Heart left ventricle (tissue), 13 donors: ENCODE data around the gene CDH23.

Experiments used
- POLR2A ChIP-seq, 2 donors: fragments of 450-650 bp; IDR thresholded peaks; one replicate each; pipeline ENCODE4 v1.6.1; 2017; ENCODE audit warnings: antibody characterized with exemption in 2 of 2, mild to moderate bottlenecking in 2 of 2, moderate library complexity in 2 of 2
- TF ChIP-seq, protein P1 (sequence below), 12 donors: fragments of 200-600 bp; sonication (generic) in 4 of 12; IDR thresholded peaks; one replicate each; pipeline versions ENCODE4 v1.5.0 to v1.8.0; 2018 to 2022; ENCODE audit warnings: antibody characterized with exemption in 12 of 12, mild to moderate bottlenecking in 5 of 12
- donor health status: ischemic (EF 13 %, LVEDD 7.1; RV severe dilation, severe dysfunction).
- donor health status: DM: no; HTN: yes; CAD: no.
- donor health status: DM: no; HTN: no; CAD: no.
- donor health status: ischemic (EF 25% LVEDD 6.9; RV normal size, moderate dysfunction).
- donor health status: ischemic (EF 25% LVEDD 5.7; RV mildly dilated, moderate dysfunction).
- donor health status: ischemic (EF 35%, LVEDD 5.7; RV mildly dilated, moderate dysfunction).
- donor health status: nonischemic (EF 11% LVEDD 7.7; RV severe dilation, severe dysfunction).
- donor health status: DM: yes; HTN: yes; CAD: no.
- donor health status: PGD.
- donor health status: ischemic (EF 29% LVEDD 5.4; RV normal size, mild dysfunction).
- donor health status: nonischemic (EF 23%, LVEDD 6.1; RV moderate dilation, normal function).

DNA sequence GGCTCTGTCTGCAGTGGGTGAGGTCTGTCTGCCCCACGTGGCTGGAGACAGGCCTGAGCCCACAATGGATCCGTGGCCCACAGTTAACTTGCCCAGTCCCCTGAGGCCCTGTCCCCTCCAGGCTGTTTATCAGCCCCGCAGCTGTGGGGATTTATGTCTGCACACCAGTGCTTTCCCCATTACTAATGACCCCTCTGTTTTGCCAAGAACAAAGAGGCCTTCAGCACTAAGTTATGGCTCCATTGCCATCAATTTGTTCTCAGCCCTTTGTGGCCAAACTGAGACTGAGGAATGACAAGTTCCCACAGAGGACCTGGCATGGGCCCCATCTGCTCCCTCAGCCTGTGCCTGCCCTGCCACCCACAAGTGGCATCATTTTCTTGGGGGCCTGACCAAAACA is 184.7 kb downstream of the CDH23 start:
- TF ChIP-seq, protein P1, sequence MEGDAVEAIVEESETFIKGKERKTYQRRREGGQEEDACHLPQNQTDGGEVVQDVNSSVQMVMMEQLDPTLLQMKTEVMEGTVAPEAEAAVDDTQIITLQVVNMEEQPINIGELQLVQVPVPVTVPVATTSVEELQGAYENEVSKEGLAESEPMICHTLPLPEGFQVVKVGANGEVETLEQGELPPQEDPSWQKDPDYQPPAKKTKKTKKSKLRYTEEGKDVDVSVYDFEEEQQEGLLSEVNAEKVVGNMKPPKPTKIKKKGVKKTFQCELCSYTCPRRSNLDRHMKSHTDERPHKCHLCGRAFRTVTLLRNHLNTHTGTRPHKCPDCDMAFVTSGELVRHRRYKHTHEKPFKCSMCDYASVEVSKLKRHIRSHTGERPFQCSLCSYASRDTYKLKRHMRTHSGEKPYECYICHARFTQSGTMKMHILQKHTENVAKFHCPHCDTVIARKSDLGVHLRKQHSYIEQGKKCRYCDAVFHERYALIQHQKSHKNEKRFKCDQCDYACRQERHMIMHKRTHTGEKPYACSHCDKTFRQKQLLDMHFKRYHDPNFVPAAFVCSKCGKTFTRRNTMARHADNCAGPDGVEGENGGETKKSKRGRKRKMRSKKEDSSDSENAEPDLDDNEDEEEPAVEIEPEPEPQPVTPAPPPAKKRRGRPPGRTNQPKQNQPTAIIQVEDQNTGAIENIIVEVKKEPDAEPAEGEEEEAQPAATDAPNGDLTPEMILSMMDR (IDR thresholded peaks at IDR 0.05) = no peak
- no peak for TF ChIP-seq POLR2A (IDR thresholded peaks at IDR 0.05)
